Nephron (organoid): ENCODE measurements around the gene ETV6.

Experiments used
- H3K27ac Mint-ChIP-seq, 3 experiments: 2 replicates each; pipeline ENCODE4 v1.8.0; 2020; ENCODE audit warnings: mixed read lengths in 3 of 3, mild to moderate bottlenecking in 2 of 3, moderate library complexity in 1 of 3
- H3K27me3 Mint-ChIP-seq: 2 replicates; pipeline ENCODE4 v1.8.0; 2021; ENCODE audit warnings: low read depth, mild to moderate bottlenecking, moderate library complexity, mixed read lengths
- H3K36me3 Mint-ChIP-seq: 2 replicates; pipeline ENCODE4 v1.8.0; 2020; ENCODE audit warnings: low read depth, mixed read lengths
- H3K4me1 Mint-ChIP-seq: 2 replicates; pipeline ENCODE4 v1.8.0; 2020; ENCODE audit warnings: mixed read lengths
- H3K4me3 Mint-ChIP-seq, 3 experiments: 2 replicates each; pipeline ENCODE4 v1.8.0; 2020; ENCODE audit warnings: mild to moderate bottlenecking in 3 of 3, mixed read lengths in 3 of 3, moderate library complexity in 2 of 3
- H3K9me3 Mint-ChIP-seq: 2 replicates; pipeline ENCODE4 v1.8.0; 2020; ENCODE audit warnings: mixed read lengths
- TF ChIP-seq, protein P1 (sequence below), 3 experiments: fragments of 200-600 bp; sonication (generic); IDR thresholded peaks; one replicate each; pipeline ENCODE4 v1.5.0; 2021; ENCODE audit warnings: antibody characterized with exemption in 3 of 3; ENCODE audit not compliant: unreplicated experiment in 3 of 3

Gene ETV6

DNA sequence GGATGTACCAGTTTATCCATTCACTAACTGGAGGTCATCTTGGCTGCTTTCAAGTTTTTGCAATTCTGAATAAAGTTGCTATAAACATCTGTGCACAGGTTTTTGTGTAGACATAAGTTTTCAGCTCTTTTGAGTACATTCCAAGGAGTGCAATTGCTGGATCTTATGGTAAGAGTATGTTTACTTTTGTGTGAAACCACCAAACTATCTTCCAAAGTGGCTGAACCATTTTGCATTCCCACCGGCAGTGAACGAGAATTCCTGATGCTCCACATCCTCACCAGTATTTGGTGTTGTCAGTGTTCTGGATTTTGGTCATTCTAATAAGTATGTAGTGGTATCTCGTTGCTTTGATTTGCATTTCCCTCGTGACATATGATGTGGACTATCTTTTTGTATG lies 270.8 kb downstream of the ETV6 start:
- H3K27me3 Mint-ChIP-seq = no peaks in the 10 kb centered on the region
- TF ChIP-seq, protein P1, sequence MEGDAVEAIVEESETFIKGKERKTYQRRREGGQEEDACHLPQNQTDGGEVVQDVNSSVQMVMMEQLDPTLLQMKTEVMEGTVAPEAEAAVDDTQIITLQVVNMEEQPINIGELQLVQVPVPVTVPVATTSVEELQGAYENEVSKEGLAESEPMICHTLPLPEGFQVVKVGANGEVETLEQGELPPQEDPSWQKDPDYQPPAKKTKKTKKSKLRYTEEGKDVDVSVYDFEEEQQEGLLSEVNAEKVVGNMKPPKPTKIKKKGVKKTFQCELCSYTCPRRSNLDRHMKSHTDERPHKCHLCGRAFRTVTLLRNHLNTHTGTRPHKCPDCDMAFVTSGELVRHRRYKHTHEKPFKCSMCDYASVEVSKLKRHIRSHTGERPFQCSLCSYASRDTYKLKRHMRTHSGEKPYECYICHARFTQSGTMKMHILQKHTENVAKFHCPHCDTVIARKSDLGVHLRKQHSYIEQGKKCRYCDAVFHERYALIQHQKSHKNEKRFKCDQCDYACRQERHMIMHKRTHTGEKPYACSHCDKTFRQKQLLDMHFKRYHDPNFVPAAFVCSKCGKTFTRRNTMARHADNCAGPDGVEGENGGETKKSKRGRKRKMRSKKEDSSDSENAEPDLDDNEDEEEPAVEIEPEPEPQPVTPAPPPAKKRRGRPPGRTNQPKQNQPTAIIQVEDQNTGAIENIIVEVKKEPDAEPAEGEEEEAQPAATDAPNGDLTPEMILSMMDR (IDR thresholded peaks at IDR 0.05; ENCODE audit: unreplicated experiment in 3 of 3) = no peak
- H3K9me3 Mint-ChIP-seq = no peaks in the 10 kb centered on the region

DNA sequence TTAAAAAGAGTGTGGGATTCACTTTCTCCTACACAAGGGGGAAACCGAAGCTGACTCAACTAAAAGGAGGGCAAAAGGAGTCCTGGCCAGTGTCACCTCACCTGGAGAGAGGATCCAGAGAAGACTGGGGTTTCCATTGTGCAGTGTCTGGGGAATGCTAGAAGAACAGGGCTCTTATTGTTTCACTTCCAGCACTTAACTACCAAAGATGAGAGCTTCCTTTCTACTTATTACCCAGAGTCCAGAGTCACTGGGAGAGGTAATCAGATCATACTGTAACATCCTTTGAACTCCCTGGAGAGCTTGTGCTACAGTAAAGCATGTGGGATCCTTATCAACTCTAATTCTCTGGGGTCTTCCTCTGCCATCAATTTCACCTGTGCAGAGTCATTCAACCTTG lies 272.9 kb downstream of the ETV6 start:
- Mint-ChIP-seq H3K36me3 (no peaks in the 10 kb centered on the region), H3K4me3 (no peak overlapping the region), H3K27me3 (no peaks in the 10 kb centered on the region), H3K27ac (no peak overlapping the region), H3K4me1 (no peaks in the 10 kb centered on the region), H3K9me3 (peaks cover 3% of the 10 kb centered on the region)
- TF ChIP-seq, protein P1 (IDR thresholded peaks at IDR 0.05; ENCODE audit: unreplicated experiment in 3 of 3) = no peak

More for the DNA sequence above, 270.8 kb downstream of the ETV6 start:
- H3K4me1 Mint-ChIP-seq = no peaks in the 10 kb centered on the region
- no peak overlapping the region for H3K4me3 Mint-ChIP-seq
- no peaks in the 10 kb centered on the region for H3K36me3 Mint-ChIP-seq
- no peak overlapping the region for H3K27ac Mint-ChIP-seq

DNA sequence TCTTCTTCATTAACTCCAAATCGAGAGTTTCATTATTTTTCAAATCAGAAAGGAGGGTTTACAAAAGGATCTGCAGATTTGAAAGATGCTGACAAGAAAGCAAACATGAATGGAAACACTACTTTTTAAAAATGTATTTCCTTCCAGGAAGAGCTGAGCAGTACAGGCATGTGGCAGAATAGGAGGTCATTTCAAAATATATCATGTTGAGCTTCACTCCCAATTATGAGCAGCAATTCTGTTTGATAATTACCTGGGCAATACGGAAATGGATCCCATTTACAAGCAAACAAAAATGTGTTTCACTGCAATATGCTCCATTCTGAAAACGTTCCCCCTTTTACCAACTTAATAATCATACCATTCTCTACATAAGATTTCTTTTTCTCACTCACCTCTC lies 273.6 kb downstream of the ETV6 start:
- Mint-ChIP-seq H3K4me3 (no peak overlapping the region), H3K9me3 (peaks cover 3% of the 10 kb centered on the region), H3K36me3 (no peaks in the 10 kb centered on the region), H3K27ac (no peak overlapping the region), H3K27me3 (no peaks in the 10 kb centered on the region), H3K4me1 (no peaks in the 10 kb centered on the region)
- TF ChIP-seq, protein P1 (IDR thresholded peaks at IDR 0.05; ENCODE audit: unreplicated experiment in 3 of 3) = no peak

DNA sequence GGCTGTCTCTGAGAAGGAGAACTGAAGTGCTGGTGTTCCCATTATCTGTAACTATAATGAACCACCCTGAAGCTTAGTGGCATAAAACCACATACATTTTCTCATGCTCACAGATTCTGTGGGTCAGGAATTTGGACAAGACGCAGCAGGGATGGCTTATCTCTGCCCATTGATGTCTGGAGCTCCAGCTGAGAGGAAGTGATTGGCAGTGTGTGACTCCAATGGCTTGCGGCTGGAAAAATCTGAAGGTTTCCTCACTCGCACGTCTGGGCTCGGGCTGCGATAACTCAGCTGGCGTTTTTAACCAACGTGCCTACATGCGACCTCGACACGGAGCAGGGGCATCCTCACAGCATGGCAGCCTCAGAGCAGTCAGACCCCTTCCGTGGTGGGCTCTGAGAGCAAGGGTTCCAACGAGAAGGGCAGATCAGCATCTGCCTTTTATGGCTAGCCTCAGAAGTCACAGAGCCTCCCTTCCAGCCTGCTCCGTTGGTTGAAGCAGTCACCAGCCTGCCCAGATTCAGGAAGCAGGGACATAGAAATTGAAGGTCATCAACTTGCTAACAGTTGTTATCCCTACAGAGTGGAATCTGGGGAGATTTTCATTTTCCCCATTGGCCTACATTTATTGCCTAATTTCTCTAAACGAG lies 277.9 kb downstream of the ETV6 start:
- Mint-ChIP-seq H3K4me1 (no peaks in the 10 kb centered on the region), H3K4me3 (no peak overlapping the region), H3K27ac (no peak overlapping the region), H3K9me3 (peaks cover 3% of the 10 kb centered on the region), H3K36me3 (no peaks in the 10 kb centered on the region), H3K27me3 (peaks cover 3% of the 10 kb centered on the region)
- TF ChIP-seq, protein P1 (IDR thresholded peaks at IDR 0.05; ENCODE audit: unreplicated experiment in 3 of 3) = no peak

DNA sequence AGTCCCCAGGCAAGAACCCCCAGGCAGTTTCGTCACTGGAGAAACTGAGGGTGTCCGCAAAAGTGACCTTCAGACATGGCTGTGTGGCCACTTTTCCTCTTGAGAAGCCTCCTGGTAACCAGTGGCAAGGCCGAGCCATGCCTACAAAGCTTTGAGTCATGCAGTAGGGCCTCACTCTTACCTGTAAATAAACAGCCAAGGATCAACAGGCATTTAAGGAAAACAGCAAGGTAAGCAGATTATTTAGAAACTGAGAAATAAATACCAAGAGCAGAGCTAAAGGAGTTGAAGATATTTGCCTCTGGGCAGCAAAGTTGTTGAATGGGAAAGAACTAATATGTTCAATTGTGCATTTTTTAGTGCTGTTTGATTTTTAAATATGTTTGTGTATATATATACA lies 280.2 kb downstream of the ETV6 start:
- Mint-ChIP-seq H3K27me3 (peaks cover 3% of the 10 kb centered on the region), H3K4me3 (no peak overlapping the region), H3K9me3 (peaks cover 6% of the 10 kb centered on the region), H3K4me1 (no peaks in the 10 kb centered on the region), H3K36me3 (no peaks in the 10 kb centered on the region), H3K27ac (no peak overlapping the region)
- TF ChIP-seq, protein P1 (IDR thresholded peaks at IDR 0.05; ENCODE audit: unreplicated experiment in 3 of 3) = no peak

DNA sequence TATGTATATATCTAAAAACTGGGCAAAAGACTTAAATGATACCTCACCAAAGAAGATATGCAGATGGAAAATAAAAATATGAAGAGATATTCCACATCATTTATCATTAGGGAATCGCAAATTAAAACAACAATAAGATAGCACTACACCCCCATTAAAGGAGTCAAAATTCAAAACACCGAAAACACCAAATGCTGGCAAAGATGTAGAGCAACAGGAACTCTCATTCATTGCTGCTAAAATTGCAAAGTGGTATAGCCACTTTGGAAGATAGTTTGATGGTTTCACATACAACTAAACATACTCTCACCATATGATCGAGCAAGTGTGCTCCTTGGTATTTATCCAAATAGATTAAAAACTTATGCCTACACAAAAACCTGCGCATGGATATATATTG lies 289.7 kb downstream of the ETV6 start:
- Mint-ChIP-seq H3K9me3 (peaks cover 7% of the 10 kb centered on the region), H3K36me3 (no peaks in the 10 kb centered on the region), H3K27ac (no peak overlapping the region), H3K27me3 (no peaks in the 10 kb centered on the region), H3K4me1 (no peaks in the 10 kb centered on the region), H3K4me3 (no peak overlapping the region)
- TF ChIP-seq, protein P1 (IDR thresholded peaks at IDR 0.05; ENCODE audit: unreplicated experiment in 3 of 3) = no peak
